HG03460 (cell line): ENCODE results near the gene NOSIP.

Experiments used
- ATAC-seq: cut with Tn5 transposase; IDR thresholded peaks from one replicate; pipeline ENCODE4 v1.9.1; 2021; ENCODE audit not compliant: unreplicated experiment

Gene NOSIP

GRCh38 chr19:49574206-49574755, 6.1 kb downstream of the NOSIP start:
- no peak for ATAC-seq

GRCh38 chr19:49573425-49573824, 6.9 kb downstream of the NOSIP start:
- ATAC-seq: no peak

- ATAC-seq: no peak
Observed at GRCh38 chr19:49573009-49573408, 7.3 kb downstream of the NOSIP start.

GRCh38 chr19:49570997-49571676, 9.2 kb downstream of the NOSIP start:
- no peak for ATAC-seq

- no peak for ATAC-seq
Observed at GRCh38 chr19:49570138-49570856, 10.1 kb downstream of the NOSIP start.

GRCh38 chr19:49567861-49568441, 12.4 kb downstream of the NOSIP start:
- ATAC-seq: no peak

- ATAC-seq: no peak
Observed at GRCh38 chr19:49566302-49566701, 14.1 kb downstream of the NOSIP start.

GRCh38 chr19:49565261-49565660, 15.1 kb downstream of the NOSIP start:
- no peak for ATAC-seq

- ATAC-seq: no peak
Observed at GRCh38 chr19:49564616-49565045, 15.7 kb downstream of the NOSIP start.

- ATAC-seq: no peak
Observed at GRCh38 chr19:49560358-49560900, 19.9 kb downstream of the NOSIP start.

- no peak for ATAC-seq
Observed at GRCh38 chr19:49559928-49560327, 20.4 kb downstream of the NOSIP start.

- ATAC-seq: no peak
Observed at GRCh38 chr19:49559443-49559842, 20.9 kb downstream of the NOSIP start.

- ATAC-seq: no peak
Observed at GRCh38 chr19:49558591-49558990, 21.8 kb downstream of the NOSIP start.

- no peak for ATAC-seq
Observed at GRCh38 chr19:49557641-49558325, 22.6 kb downstream of the NOSIP start.

GRCh38 chr19:49556412-49557398, 23.7 kb downstream of the NOSIP start:
- no peak for ATAC-seq

GRCh38 chr19:49555600-49556411, 24.6 kb downstream of the NOSIP start:
- ATAC-seq: no peak

GRCh38 chr19:49554701-49555181, 25.6 kb downstream of the NOSIP start:
- no peak for ATAC-seq

GRCh38 chr19:49553451-49554271, 26.7 kb downstream of the NOSIP start:
- no peak for ATAC-seq
